Stomach (tissue), 9 donors: Measurements from ENCODE around the gene UGT1A1. TPM values are rescaled to one million over a fixed set of nuclear protein-coding genes. Genes with fewer than 3 reads are reported as not detected.
A peak's percentile ranks its signal among the peaks of the same experiment; 100 is the strongest.

Experiments
- DNase-seq, 2 donors: peaks; one replicate each; pipeline versions ENCODE4 v3.0.0 to v3.0.0-alpha.2; 2013 to 2019
- H3K27ac ChIP-seq, 5 donors: fragments of 200-600 bp in 4 of 5; sonication (generic) in 4 of 5; one replicate each; pipeline ENCODE4 v1.5.1; 2013 to 2019; ENCODE audit warnings: mild to moderate bottlenecking in 1 of 5, moderate library complexity in 1 of 5
- H3K27me3 ChIP-seq, 3 donors: fragments of 200-600 bp; sonication (generic); one replicate each; pipeline ENCODE4 v1.5.1; 2017 to 2019; ENCODE audit warnings: mixed run types in 1 of 3
- H3K36me3 ChIP-seq, 4 donors: fragments of 200-600 bp; sonication (generic); 1 replicate in 3 of 4; 2 replicates in 1 of 4; pipeline ENCODE4 v1.5.1; 2016 to 2019
- H3K4me1 ChIP-seq, 4 donors: fragments of 200-600 bp; sonication (generic); one replicate each; pipeline ENCODE4 v1.5.1; 2016 to 2019
- H3K4me3 ChIP-seq, 4 donors: fragments of 200-600 bp; sonication (generic) in 3 of 4; one replicate each; pipeline ENCODE4 v1.5.1; 2016 to 2019; ENCODE audit warnings: mild to moderate bottlenecking in 1 of 4
- H3K9me3 ChIP-seq, 4 donors: fragments of 200-600 bp; sonication (generic); one replicate each; pipeline ENCODE4 v1.5.1; 2016 to 2019
- CTCF ChIP-seq, 7 experiments: fragments of 450-650 bp in 4 of 7; fragments of 200-600 bp in 3 of 7; sonication (generic) in 3 of 7; IDR thresholded peaks; one replicate each; pipeline ENCODE4 v1.5.1; 2016 to 2019; ENCODE audit warnings: antibody characterized with exemption in 7 of 7, control low read depth in 2 of 7, mild to moderate bottlenecking in 1 of 7
- EP300 ChIP-seq: sonication (generic); formaldehyde crosslinking; IDR thresholded peaks from one replicate; pipeline ENCODE4 v1.6.1; 2017; ENCODE audit warnings: antibody characterized with exemption
- POLR2A ChIP-seq, 4 donors: fragments of 450-650 bp; IDR thresholded peaks; one replicate each; pipeline ENCODE4 v1.6.1; 2016; ENCODE audit warnings: antibody characterized with exemption in 4 of 4, control low read depth in 2 of 4, mild to moderate bottlenecking in 1 of 4, moderate library complexity in 1 of 4
- POLR2AphosphoS5 ChIP-seq, 3 donors: sonication (generic); formaldehyde crosslinking; IDR thresholded peaks; one replicate each; pipeline ENCODE4 v1.6.1; 2016; ENCODE audit warnings: antibody characterized with exemption in 3 of 3
- WGBS, 5 donors: extraction: QIAGEN DNeasy Blood & Tissue Kit in 3 of 5; methylation state at CpG; one replicate each; pipeline versions ENCODE4 v1.1.5 to v1.1.7; 2013 to 2018; 5-methylcytosine and 5-hydroxymethylcytosine counted together
- intact Hi-C: fragments of 100-400 bp; cut with DNase I; formaldehyde crosslinking; loops from one replicate; pipeline ENCODE4 v1.15.1; 2023; ENCODE audit warnings: low total_unique reads
- polyA plus RNA-seq, 3 donors: library from polyadenylated mRNA; stranded (reverse); fragments of 200-250 nt; gene quantifications; one replicate each; pipeline ENCODE4 v1.2.3, GENCODE V29; 2013
- total RNA-seq, 5 donors: library from RNA; depleted of rRNA; stranded (reverse); fragments of >200 nt; gene quantifications; one replicate each; pipeline versions ENCODE4 v1.1.0 to v1.2.3, GENCODE V29; 2014 to 2016
- donor health status: healthy with polysubstance abuse.
- donor health status: Bipolar disorder and iron deficiency.
- donor health status: healthy.

UGT1A1 gene
- total and polyA plus RNA-seq, 8 donors: 0.43 to 73.0 (median 0.89) TPM; not detected in 3

- H3K4me1 ChIP-seq: no peaks in the 10 kb centered on the region
- 77 to 88% (median 85%) methylated on average over 18 of the region's 18 CpGs for WGBS, 5 donors
- H3K27ac ChIP-seq: no peak overlapping the region
- H3K4me3 ChIP-seq: no peak overlapping the region
- no peaks in the 10 kb centered on the region for H3K27me3 ChIP-seq
- intact Hi-C loops: no loop called here
- H3K36me3 ChIP-seq: no peaks in the 10 kb centered on the region
- TF ChIP-seq EP300 (no peak), CTCF (IDR thresholded peaks at IDR 0.05) (no peak)
- peak in 1 of 2 donors; percentile 24 for DNase-seq
- no peaks in the 10 kb centered on the region for H3K9me3 ChIP-seq
Observed at GRCh38 chr2:233791151-233791882, 31.2 kb downstream of the UGT1A1 start.

GRCh38 chr2:233791883-233792329 lies 31.8 kb downstream of the UGT1A1 start:
- Histone ChIP-seq H3K27me3 (no peaks in the 10 kb centered on the region), H3K36me3 (no peaks in the 10 kb centered on the region), H3K4me3 (no peak overlapping the region), H3K27ac (no peak overlapping the region), H3K9me3 (no peaks in the 10 kb centered on the region), H3K4me1 (no peaks in the 10 kb centered on the region)
- WGBS, 5 donors: 76 to 82% (median 81%) methylated on average over 8 to 9 of the region's 9 CpGs
- intact Hi-C loops: no loop called here
- TF ChIP-seq EP300: no peak
- no peak for TF ChIP-seq POLR2A (IDR thresholded peaks at IDR 0.05)
- TF ChIP-seq CTCF (IDR thresholded peaks at IDR 0.05): no peak
- no peak for TF ChIP-seq POLR2AphosphoS5 (IDR thresholded peaks at IDR 0.05)
- DNase-seq: peak in 1 of 2 donors; percentile 8

GRCh38 chr2:233792720-233793119 lies 32.6 kb downstream of the UGT1A1 start:
- 86 to 95% (median 93%) methylated on average over 6 to 7 of the region's 7 CpGs for WGBS, 5 donors
- Histone ChIP-seq H3K36me3 (no peaks in the 10 kb centered on the region), H3K27me3 (no peaks in the 10 kb centered on the region), H3K4me3 (no peak overlapping the region), H3K9me3 (no peaks in the 10 kb centered on the region), H3K4me1 (no peaks in the 10 kb centered on the region), H3K27ac (no peak overlapping the region)
- intact Hi-C loops: no loop called here
- DNase-seq: peak in 1 of 2 donors; percentile 8
- no peak for TF ChIP-seq CTCF (IDR thresholded peaks at IDR 0.05)
- no peak for TF ChIP-seq EP300
- TF ChIP-seq POLR2A (IDR thresholded peaks at IDR 0.05): no peak
- no peak for TF ChIP-seq POLR2AphosphoS5 (IDR thresholded peaks at IDR 0.05)

GRCh38 chr2:233793465-233794127 lies 33.5 kb downstream of the UGT1A1 start:
- H3K36me3 ChIP-seq: no peaks in the 10 kb centered on the region
- H3K9me3 ChIP-seq: no peaks in the 10 kb centered on the region
- WGBS, 5 donors: 65 to 80% (median 71%) methylated on average over 10 to 18 of the region's 18 CpGs
- H3K4me1 ChIP-seq: no peaks in the 10 kb centered on the region
- no peak for TF ChIP-seq POLR2A (IDR thresholded peaks at IDR 0.05)
- TF ChIP-seq CTCF (IDR thresholded peaks at IDR 0.05): no peak
- TF ChIP-seq POLR2AphosphoS5 (IDR thresholded peaks at IDR 0.05): no peak
- TF ChIP-seq EP300: no peak
- intact Hi-C loops: no loop called here
- peak in 1 of 2 donors; percentile 20 for DNase-seq
- no peak overlapping the region for H3K27ac ChIP-seq
- H3K27me3 ChIP-seq: no peaks in the 10 kb centered on the region
- no peak overlapping the region for H3K4me3 ChIP-seq
